GM19238 (cell line): ENCODE results near the gene MAGEH1.
"Not testable (repeated sequence)": the region's sequence is repeated elsewhere in the genome, so short reads cannot be mapped to it uniquely, and the experiment has no call there.

Experiments used
- DNase-seq: peaks from one replicate; pipeline ENCODE4 v3.0.0; 2011; ENCODE audit warnings: low spot score; ENCODE audit not compliant: insufficient read length

Gene MAGEH1, protein sequence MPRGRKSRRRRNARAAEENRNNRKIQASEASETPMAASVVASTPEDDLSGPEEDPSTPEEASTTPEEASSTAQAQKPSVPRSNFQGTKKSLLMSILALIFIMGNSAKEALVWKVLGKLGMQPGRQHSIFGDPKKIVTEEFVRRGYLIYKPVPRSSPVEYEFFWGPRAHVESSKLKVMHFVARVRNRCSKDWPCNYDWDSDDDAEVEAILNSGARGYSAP

GRCh38 chrX:55451990-55452832 lies at the start of gene MAGEH1:
TSS of gene MAGEH1 (plus strand) at chrX:55452127. CDS start at chrX:55452375, 248 bp downstream.
- DNase-seq, result peak; percentile 47

GRCh38 chrX:55427079-55427478 lies 24.8 kb upstream of the MAGEH1 start:
- DNase-seq, result not testable (repeated sequence)

GRCh38 chrX:55443468-55443867 lies 8.5 kb upstream of the MAGEH1 start:
- DNase-seq, result not testable (repeated sequence)

DNA sequence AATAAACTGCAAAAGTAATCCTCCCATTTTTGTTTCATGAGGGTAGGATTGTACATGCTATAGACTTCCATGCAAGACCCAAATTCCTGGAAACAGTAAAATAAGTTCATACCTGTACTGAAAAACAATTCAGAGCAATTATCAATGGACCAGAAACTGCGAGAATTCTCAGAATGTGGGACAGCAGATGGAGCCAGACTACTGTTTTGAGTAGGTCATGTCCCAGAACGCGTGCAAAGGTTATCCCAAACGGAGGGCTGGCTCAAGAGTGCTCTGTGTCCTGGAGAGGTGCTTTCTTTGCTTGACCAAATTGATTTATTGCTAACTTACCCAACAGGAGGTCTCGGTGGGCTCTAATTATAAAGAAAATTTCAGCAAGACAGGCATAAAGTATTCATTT lies 1.7 kb upstream of the MAGEH1 start:
- no peak for DNase-seq

DNA sequence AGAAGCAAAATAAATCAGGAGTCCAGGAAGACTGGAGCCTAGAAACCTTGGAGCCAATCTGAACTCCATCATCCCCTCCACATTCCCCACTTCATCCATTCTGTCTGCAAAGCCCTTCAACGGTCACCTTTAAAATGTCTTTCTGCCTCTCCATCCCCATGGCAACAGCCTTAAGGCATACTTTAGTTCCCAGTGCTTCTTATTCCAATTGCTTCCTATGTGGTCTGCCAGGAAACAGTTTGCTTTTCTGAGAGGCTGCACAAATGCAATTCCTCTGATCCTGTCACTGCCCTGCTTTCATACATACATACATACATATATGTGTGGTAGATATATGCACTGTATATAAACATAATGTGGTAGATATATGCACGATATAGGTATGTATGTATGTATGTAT lies 786 bp upstream of the MAGEH1 start:
- no peak for DNase-seq

GRCh38 chrX:55451626-55451989 lies 319 bp upstream of the MAGEH1 start:
- no peak for DNase-seq

- DNase-seq, result no peak
Observed at GRCh38 chrX:55452833-55453124, 852 bp downstream of the MAGEH1 start.

GRCh38 chrX:55455708-55456107 lies 3.8 kb downstream of the MAGEH1 start:
- not testable (repeated sequence) for DNase-seq

DNA sequence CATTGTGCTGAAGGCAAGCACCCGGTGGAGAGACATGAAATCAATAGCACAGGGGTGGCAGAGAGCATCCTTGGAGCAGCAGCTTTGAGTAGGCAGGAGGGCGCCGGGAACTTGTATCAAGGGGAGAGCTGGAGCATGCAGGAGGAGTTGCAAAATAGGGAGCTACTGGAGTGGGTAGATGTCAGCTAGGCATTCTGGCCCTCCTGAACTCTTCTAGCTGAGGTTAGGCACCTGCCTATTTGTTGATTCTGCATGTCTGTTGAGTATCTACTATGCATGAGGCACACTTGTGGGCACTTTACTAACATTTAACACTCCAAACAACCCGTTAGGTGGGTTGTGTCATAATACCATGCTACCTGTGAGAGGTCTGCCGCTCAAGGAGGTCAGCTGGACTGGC lies 7.5 kb downstream of the MAGEH1 start:
- not testable (repeated sequence) for DNase-seq

DNA sequence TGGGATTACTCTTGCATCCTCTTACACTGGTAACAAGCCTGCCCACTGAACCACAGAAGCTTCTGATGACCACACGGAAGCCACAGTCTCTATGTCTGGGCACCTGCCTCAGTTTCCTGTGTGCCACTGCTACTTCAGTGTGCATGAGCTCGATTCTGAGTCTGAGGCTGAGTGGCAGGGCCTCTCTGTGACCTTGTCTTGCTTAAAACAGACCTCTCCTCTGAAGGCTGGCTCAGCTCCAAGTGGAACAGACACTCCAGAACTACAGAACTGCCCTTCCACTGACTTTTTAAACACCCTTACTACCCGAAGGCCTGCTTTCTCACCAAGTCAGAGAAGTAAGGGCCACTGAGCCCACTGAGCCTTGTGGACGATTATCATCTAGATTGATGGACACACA lies 8.0 kb downstream of the MAGEH1 start:
- DNase-seq, result not testable (repeated sequence)

DNA sequence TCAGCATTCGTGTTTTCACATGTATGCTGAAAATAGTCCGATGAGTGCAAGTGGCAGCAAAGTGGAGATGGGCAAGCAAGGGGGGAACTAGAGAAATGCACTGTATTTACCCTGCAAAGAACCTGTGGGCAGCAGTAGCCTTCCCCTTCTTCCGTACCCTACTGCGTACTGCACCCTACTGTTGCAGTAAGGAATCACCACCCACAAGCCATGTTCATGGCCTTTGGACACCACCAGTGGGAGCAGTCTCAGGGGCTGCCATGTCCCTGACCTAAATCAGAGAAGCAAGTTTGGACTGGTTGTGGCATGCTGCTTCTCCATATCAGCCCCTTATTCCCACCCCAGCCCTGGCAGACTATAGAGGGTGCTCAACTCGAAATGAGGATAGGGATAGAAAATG lies 12.1 kb downstream of the MAGEH1 start:
- DNase-seq, result not testable (repeated sequence)

DNA sequence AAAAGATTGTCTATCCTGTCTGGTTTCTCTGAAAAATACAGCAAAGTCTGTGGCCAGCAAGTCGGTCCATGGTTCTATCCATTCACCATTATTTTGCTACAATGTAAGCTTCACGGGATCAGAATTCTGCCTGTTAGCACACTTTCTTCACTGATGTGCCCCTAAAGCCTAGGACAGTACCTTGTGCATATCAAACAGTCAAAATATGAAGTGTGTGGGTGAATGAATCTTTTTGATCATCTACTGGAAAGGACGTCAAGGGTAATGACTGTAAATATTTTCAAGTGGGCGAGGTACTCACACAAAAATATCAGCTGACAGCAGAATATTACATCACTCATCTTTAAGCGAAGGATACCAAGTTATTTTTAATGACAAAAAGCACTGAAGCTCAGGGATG lies 13.2 kb downstream of the MAGEH1 start:
- not testable (repeated sequence) for DNase-seq

DNA sequence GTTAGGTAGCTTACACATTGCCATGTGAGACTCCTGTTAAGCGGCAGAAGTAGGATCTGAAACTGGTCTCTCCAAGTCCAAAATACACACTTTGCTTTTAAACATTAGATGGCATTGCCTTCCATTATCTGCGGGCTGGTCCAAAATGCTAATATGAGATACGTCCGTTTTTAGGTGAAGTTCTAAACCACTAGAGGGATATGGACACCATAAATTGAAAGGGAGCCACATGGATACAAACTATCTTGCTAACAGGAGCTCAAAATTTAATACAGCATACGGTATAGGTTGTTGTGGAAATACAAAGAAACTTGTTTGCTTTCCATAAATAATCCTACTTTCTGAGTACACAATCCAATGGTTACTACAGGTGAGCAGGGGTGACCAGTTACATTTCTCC lies 13.9 kb downstream of the MAGEH1 start:
- not testable (repeated sequence) for DNase-seq

- not testable (repeated sequence) for DNase-seq
Observed at GRCh38 chrX:55479956-55480355, 28.0 kb downstream of the MAGEH1 start.

GRCh38 chrX:55480390-55481062 lies 28.6 kb downstream of the MAGEH1 start:
- DNase-seq, result no peak

DNA sequence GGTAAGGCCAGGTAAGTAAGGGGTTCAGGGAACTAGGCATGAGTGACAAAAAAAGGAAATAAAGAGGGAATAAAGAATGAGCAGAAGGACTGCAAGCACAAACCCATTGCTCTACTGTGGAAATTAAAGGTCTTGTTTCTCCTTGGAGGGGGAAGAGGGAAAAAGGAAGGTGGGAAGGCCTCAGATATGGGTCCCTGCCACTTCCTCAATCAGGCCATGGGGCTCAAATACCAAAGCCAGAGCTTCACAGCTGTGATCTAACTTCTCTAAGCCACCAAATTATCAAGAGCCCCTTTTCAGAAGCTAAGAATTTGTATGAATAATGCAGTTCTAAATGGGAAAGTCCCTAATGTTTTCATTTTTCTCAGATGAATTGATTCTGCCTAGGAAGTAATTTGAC lies 33.0 kb downstream of the MAGEH1 start:
- no peak for DNase-seq

GRCh38 chrX:55486736-55487135 lies 34.8 kb downstream of the MAGEH1 start:
- no peak for DNase-seq

DNA sequence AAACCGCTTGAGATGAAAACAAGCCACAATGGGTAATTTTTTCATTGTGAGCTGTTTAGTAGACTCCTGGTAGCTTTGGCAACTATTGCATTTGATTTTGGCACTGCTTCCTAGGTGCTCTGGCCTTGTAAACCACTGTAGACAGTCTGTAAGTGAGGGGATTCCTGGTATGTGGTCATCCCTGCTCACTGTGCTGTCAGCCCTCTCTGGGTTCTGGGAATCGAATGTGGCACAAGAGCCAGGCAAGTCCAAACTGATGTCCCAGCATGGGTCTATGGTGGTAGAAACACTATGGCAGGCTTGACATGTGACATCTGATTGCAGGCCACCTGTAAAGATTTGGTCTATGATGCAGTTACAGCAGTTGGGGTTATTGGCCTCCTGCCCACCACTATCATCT lies 35.2 kb downstream of the MAGEH1 start:
- no peak for DNase-seq

GRCh38 chrX:55488006-55488592 lies 36.2 kb downstream of the MAGEH1 start:
- peak; percentile 3 for DNase-seq

DNA sequence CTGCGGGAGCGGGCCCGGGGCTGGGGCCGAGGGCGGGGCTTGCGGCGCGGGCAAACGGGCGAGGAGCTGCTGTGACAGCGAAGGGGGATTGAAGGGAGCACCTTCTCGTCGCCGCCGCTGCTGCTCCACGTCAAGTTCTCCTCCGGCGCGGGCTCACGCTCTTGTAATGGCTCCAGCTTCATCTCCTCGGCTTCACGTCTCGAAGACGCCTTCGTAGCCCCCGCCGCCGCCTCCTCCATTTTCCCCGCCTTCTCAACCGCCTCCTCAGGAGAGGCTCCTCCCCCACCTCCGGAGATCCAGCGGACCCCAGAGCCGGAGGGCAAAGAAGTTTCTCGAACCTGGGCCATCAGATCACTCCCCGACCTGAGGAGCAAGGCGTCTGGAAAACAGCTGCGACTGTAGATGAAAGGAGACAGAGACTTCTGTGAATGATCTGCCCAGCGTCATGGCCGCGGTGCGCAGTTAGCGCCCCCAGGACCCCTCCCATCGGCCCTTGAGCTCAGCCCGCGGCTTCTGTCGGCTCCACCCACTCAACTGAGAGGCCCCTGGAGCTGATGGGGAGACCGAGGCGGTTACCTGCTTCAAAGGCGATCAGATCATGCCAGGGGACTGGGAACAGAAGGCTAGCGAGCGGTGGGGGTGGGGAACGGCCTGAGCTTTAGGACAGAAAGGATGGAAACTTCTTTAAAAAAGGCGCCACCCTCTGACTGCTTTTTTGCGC lies 36.8 kb downstream of the MAGEH1 start:
- peak; percentile 30 for DNase-seq

- peak; percentile 13 for DNase-seq
Observed at GRCh38 chrX:55489314-55490009, 37.5 kb downstream of the MAGEH1 start, which contains the start of gene USP51. TSS of gene USP51 (minus strand) at chrX:55489848. CDS start at chrX:55488939, 909 bp downstream.
